Panc1 (cell line): ENCODE measurements around the gene HLA-DRB5. TPM values are rescaled to one million over a fixed set of nuclear protein-coding genes. Genes with fewer than 3 reads are reported as not detected.
"Not testable (repeated sequence)": the region's sequence is repeated elsewhere in the genome, so short reads cannot be mapped to it uniquely, and the experiment has no call there.

Experiments used
- ATAC-seq: fragments of 200-7000 bp; cut with Tn5 transposase; 2 replicates; pipeline ENCODE4 v1.9.1; 2020; ENCODE audit warnings: mild to moderate bottlenecking, moderate library complexity
- BruUV-seq: library from RNA; stranded (reverse); fragments of 400-500 nt; replicated peaks from 2 replicates; lab custom pipeline; 2021; lab: Mats Ljungman, UMichigan
- CTCF ChIA-PET: fragments of 300-600 bp; sonication (Branson Sonifier 250); formaldehyde crosslinking; loops from one replicate; lab custom pipeline; 2022; ENCODE audit warnings: antibody characterized with exemption; lab: Charles Lee
- POLR2A ChIA-PET: fragments of 300-600 bp; sonication (Branson Sonifier 250); formaldehyde crosslinking; loops from one replicate; lab custom pipeline; 2022; ENCODE audit warnings: antibody characterized with exemption; lab: Charles Lee
- DNase-seq: peaks from one replicate; pipeline ENCODE4 v3.0.0-alpha.2; 2010; ENCODE audit warnings: low read depth, low spot score
- H3K27ac ChIP-seq: 2 replicates; pipeline ENCODE4 v1.5.1; 2011; ENCODE audit warnings: mild to moderate bottlenecking, low read length, inconsistent platforms
- H3K27me3 ChIP-seq: fragments of 200-500 bp; sonication (Bioruptor generic); 2 replicates; pipeline ENCODE4 v1.6.0; 2014; ENCODE audit warnings: low read length, inconsistent platforms; ENCODE audit not compliant: control insufficient read depth, insufficient read depth
- H3K36me3 ChIP-seq: fragments of 200-500 bp; sonication (Bioruptor generic); 2 replicates; pipeline ENCODE4 v1.5.1; 2014; ENCODE audit warnings: inconsistent platforms, mild to moderate bottlenecking, low read length, moderate library complexity; ENCODE audit not compliant: control insufficient read depth, insufficient read depth
- H3K4me1 ChIP-seq: 2 replicates; pipeline ENCODE4 v1.5.1; 2011; ENCODE audit warnings: inconsistent platforms, mild to moderate bottlenecking, low read length, moderate library complexity; ENCODE audit not compliant: control insufficient read depth, insufficient read depth
- H3K4me3 ChIP-seq, 2 experiments: 2 replicates each; pipeline ENCODE4 v1.5.1; 2011 to 2012; ENCODE audit warnings: low read depth in 2 of 2, low read length in 2 of 2, mild to moderate bottlenecking in 2 of 2, inconsistent platforms in 1 of 2, moderate library complexity in 1 of 2
- H3K9me3 ChIP-seq: fragments of 200-500 bp; sonication (Bioruptor generic); 2 replicates; pipeline ENCODE4 v1.5.1; 2014; ENCODE audit warnings: low read depth, mild to moderate bottlenecking, inconsistent platforms, low read length, moderate library complexity; ENCODE audit not compliant: control insufficient read depth, insufficient read depth
- CTCF ChIP-seq: fragments of 450-650 bp; IDR thresholded peaks from 2 replicates; pipeline ENCODE4 v1.5.1; 2017; ENCODE audit warnings: mild to moderate bottlenecking
- POLR2AphosphoS5 ChIP-seq: IDR thresholded peaks from 2 replicates; pipeline ENCODE4 v1.6.1; 2012; ENCODE audit warnings: mild to moderate bottlenecking, low read depth, low read length, moderate library complexity
- REST ChIP-seq, 2 experiments: IDR thresholded peaks; 2 replicates each; pipeline ENCODE4 v1.6.1; 2011 to 2012; ENCODE audit warnings: low read depth in 2 of 2, control low read depth in 1 of 2, low read length in 1 of 2, mild to moderate bottlenecking in 1 of 2, moderate library complexity in 1 of 2; ENCODE audit not compliant: insufficient read depth in 1 of 2
- SIN3A ChIP-seq: IDR thresholded peaks from 2 replicates; pipeline ENCODE4 v1.6.1; 2012; ENCODE audit warnings: low read depth, mild to moderate bottlenecking, low read length, moderate library complexity, borderline replicate concordance; ENCODE audit not compliant: insufficient read depth
- TCF7L2 ChIP-seq: IDR thresholded peaks from 2 replicates; pipeline ENCODE4 v1.6.1; 2011; ENCODE audit warnings: mild to moderate bottlenecking, low read depth, low read length, inconsistent platforms
- in situ Hi-C: cut with HindIII; loops from 2 replicates; pipeline ENCODE4 v1.10.0; 2016; ENCODE audit warnings: low sequenced_read_pairs, low pct_unique_long_range_greater_than_20kb
- intact Hi-C: fragments of 100-400 bp; cut with micrococcal nuclease; formaldehyde crosslinking; loops from one replicate; pipeline ENCODE4 v1.10.0; 2022; ENCODE audit not compliant: unreplicated experiment
- total RNA-seq: library from RNA; stranded (reverse); gene quantifications from one replicate; pipeline ENCODE4 v1.2.1, GENCODE V29; 2021; ENCODE audit not compliant: unreplicated experiment

Gene HLA-DRB5
- total RNA-seq, 1 experiment from 2014 or later: not detected

GRCh38 chr6:32483968-32484613 lies 46.0 kb downstream of the HLA-DRB5 start:
- POLR2A ChIA-PET: no interaction called here
- in situ Hi-C loops: no loop called here

GRCh38 chr6:32475392-32476206 lies 54.5 kb downstream of the HLA-DRB5 start:
- no peaks in the 10 kb centered on the region for H3K36me3 ChIP-seq
- ChIA-PET CTCF (no interaction called here), POLR2A (interaction anchor here (0.6 kb wide), 1 partner anchor 77 kb away, joined by 3 read pairs; no protein-coding TSS in a partner anchor)
- no peak overlapping the region for H3K4me3 ChIP-seq
- TF ChIP-seq CTCF (no peak), SIN3A (no peak), POLR2AphosphoS5 (no peak), REST (IDR thresholded peaks at IDR 0.05; ENCODE audit: insufficient read depth in 1 of 2, low read depth in 2 of 2, low read length in 1 of 2) (no peak), TCF7L2 (no peak)
- in situ Hi-C loops (no loop called here), intact Hi-C loops (no loop called here)
- H3K9me3 ChIP-seq: no peaks in the 10 kb centered on the region
- peaks cover 9% of the 10 kb centered on the region for H3K27me3 ChIP-seq
- ATAC-seq: no peak
- no peaks in the 10 kb centered on the region for H3K4me1 ChIP-seq
- BruUV-seq: no TSS peak
- DNase-seq: no peak
- no peak overlapping the region for H3K27ac ChIP-seq

More at GRCh38 chr6:32483968-32484613, 46.0 kb downstream of the HLA-DRB5 start:
- DNase-seq: no peak
- H3K4me1 ChIP-seq: no peaks in the 10 kb centered on the region
- no peak overlapping the region for H3K27ac ChIP-seq
- peaks cover 8% of the 10 kb centered on the region for H3K27me3 ChIP-seq
- no peak for ATAC-seq
- no peaks in the 10 kb centered on the region for H3K9me3 ChIP-seq
- H3K4me3 ChIP-seq: no peak overlapping the region
- no TSS peak for BruUV-seq
- TF ChIP-seq CTCF (no peak), SIN3A (no peak)
- H3K36me3 ChIP-seq: no peaks in the 10 kb centered on the region
- intact Hi-C loops: no loop called here
- CTCF ChIA-PET: no interaction called here

- H3K9me3 ChIP-seq, CTCF ChIA-PET, in situ Hi-C loops, DNase-seq, H3K4me1 ChIP-seq, H3K27me3 ChIP-seq, POLR2A ChIA-PET, intact Hi-C loops, BruUV-seq, H3K36me3 ChIP-seq, H3K4me3 ChIP-seq, H3K27ac ChIP-seq: not testable (repeated sequence)
- ATAC-seq: peak; percentile 89
These were observed 56.4 kb downstream of the HLA-DRB5 start for GRCh38 chr6:32473376-32474348.
